Fibroblast of lung (primary cell): ENCODE measurements around the gene TRAF3. TPM values are rescaled to one million over a fixed set of nuclear protein-coding genes. Genes with fewer than 3 reads are reported as not detected.

Experiments used
- DNase-seq, 2 donors: peaks; one replicate each; pipeline versions ENCODE4 v3.0.0 to v3.0.0-alpha.2; 2010; ENCODE audit warnings: low read depth in 2 of 2
- H2AFZ ChIP-seq: 2 replicates; pipeline ENCODE4 v1.5.1; 2012; ENCODE audit warnings: low read length, control low read depth, inconsistent platforms
- H3K27ac ChIP-seq: 2 replicates; pipeline ENCODE4 v1.5.1; 2011; ENCODE audit warnings: low read length, control low read depth; ENCODE audit not compliant: insufficient read depth
- H3K27me3 ChIP-seq: 2 replicates; pipeline ENCODE4 v1.5.1; 2011; ENCODE audit warnings: mild to moderate bottlenecking, low read length; ENCODE audit not compliant: control insufficient read depth, insufficient read depth
- H3K36me3 ChIP-seq: 2 replicates; pipeline ENCODE4 v1.5.1; 2011; ENCODE audit warnings: low read length; ENCODE audit not compliant: control insufficient read depth, insufficient read depth
- H3K4me1 ChIP-seq: 2 replicates; pipeline ENCODE4 v1.5.1; 2011; ENCODE audit warnings: low read length; ENCODE audit not compliant: control insufficient read depth, insufficient read depth; ENCODE audit errors: extremely low read depth
- H3K4me2 ChIP-seq: 2 replicates; pipeline ENCODE4 v1.5.1; 2011; ENCODE audit warnings: low read length, control low read depth; ENCODE audit not compliant: insufficient read depth; ENCODE audit errors: extremely low read depth
- H3K4me3 ChIP-seq, 4 experiments: fragments of 200-600 bp in 1 of 4; sonication (generic) in 1 of 4; replicated peaks in 1 of 4; 2 replicates each; pipeline ENCODE4 v1.5.1; 2011 to 2016; ENCODE audit warnings: low read length in 4 of 4, low read depth in 3 of 4, mild to moderate bottlenecking in 3 of 4, control low read depth in 2 of 4, inconsistent platforms in 1 of 4, mixed read lengths in 1 of 4; ENCODE audit not compliant: insufficient read depth in 1 of 4; ENCODE audit errors: control extremely low read depth in 1 of 4
- H3K79me2 ChIP-seq: 2 replicates; pipeline ENCODE4 v1.5.1; 2012; ENCODE audit warnings: mild to moderate bottlenecking, low read length, inconsistent platforms; ENCODE audit not compliant: control insufficient read depth, insufficient read depth
- H3K9ac ChIP-seq: 2 replicates; pipeline ENCODE4 v1.5.1; 2011; ENCODE audit warnings: mild to moderate bottlenecking, low read length, control low read depth; ENCODE audit not compliant: insufficient read depth
- H3K9me3 ChIP-seq: 2 replicates; pipeline ENCODE4 v1.5.1; 2012; ENCODE audit warnings: low read depth, low read length; ENCODE audit not compliant: control insufficient read depth, insufficient read depth
- H4K20me1 ChIP-seq: 2 replicates; pipeline ENCODE4 v1.5.1; 2011; ENCODE audit warnings: low read length; ENCODE audit not compliant: control insufficient read depth, insufficient read depth; ENCODE audit errors: extremely low read depth
- EZH2 ChIP-seq: IDR thresholded peaks from 2 replicates; pipeline ENCODE4 v1.5.1; 2012; ENCODE audit warnings: low read length, control low read depth, mild to moderate bottlenecking; ENCODE audit errors: missing control alignments
- polyA plus RNA-seq, 2 donors: library from polyadenylated mRNA; depleted of rRNA in 1 of 2; stranded (reverse) in 1 of 2; unstranded in 1 of 2; fragments of >200 nt; gene quantifications; 2 replicates each; pipeline ENCODE4 v1.2.1, GENCODE V29; 2011 to 2012; ENCODE audit warnings: missing spikeins in 1 of 2
- total RNA-seq: library from RNA; depleted of rRNA; stranded (reverse); fragments of >200 nt; gene quantifications from 2 replicates; pipeline ENCODE4 v1.2.1, GENCODE V29; 2014
- TF ChIP-seq, protein P1 (sequence below), 2 donors: IDR thresholded peaks in 1 of 2; conservative IDR thresholded peaks in 1 of 2; 1 replicate in 1 of 2; 2 replicates in 1 of 2; pipeline ENCODE4 v1.5.1; 2011 to 2012; ENCODE audit warnings: low read length in 2 of 2, control low read depth in 1 of 2, inconsistent platforms in 1 of 2, low read depth in 1 of 2, mild to moderate bottlenecking in 1 of 2

TRAF3 gene
- total and polyA plus RNA-seq, 2 donors (not counting 1 experiment from before 2014, with no cell fraction given), result 12.1 to 14.4 TPM

- DNase-seq, result no peak
- Histone ChIP-seq H3K9me3 (no peaks in the 10 kb centered on the region), H2AFZ (no peak overlapping the region)
Observed at GRCh38 chr14:102914474-102915291, 137.4 kb downstream of the TRAF3 start.

GRCh38 chr14:102915292-102916110 is 138.3 kb downstream of the TRAF3 start:
- Histone ChIP-seq H3K27me3 (no peaks in the 10 kb centered on the region), H3K4me3 (no peak overlapping the region), H2AFZ (no peak overlapping the region), H3K4me1 (no peaks in the 10 kb centered on the region), H3K36me3 (no peaks in the 10 kb centered on the region), H3K9ac (no peak overlapping the region), H3K4me2 (no peak overlapping the region), H3K79me2 (no peaks in the 10 kb centered on the region), H3K27ac (no peak overlapping the region), H3K9me3 (no peaks in the 10 kb centered on the region), H4K20me1 (no peaks in the 10 kb centered on the region)
- no peak for DNase-seq
- TF ChIP-seq, protein P1, sequence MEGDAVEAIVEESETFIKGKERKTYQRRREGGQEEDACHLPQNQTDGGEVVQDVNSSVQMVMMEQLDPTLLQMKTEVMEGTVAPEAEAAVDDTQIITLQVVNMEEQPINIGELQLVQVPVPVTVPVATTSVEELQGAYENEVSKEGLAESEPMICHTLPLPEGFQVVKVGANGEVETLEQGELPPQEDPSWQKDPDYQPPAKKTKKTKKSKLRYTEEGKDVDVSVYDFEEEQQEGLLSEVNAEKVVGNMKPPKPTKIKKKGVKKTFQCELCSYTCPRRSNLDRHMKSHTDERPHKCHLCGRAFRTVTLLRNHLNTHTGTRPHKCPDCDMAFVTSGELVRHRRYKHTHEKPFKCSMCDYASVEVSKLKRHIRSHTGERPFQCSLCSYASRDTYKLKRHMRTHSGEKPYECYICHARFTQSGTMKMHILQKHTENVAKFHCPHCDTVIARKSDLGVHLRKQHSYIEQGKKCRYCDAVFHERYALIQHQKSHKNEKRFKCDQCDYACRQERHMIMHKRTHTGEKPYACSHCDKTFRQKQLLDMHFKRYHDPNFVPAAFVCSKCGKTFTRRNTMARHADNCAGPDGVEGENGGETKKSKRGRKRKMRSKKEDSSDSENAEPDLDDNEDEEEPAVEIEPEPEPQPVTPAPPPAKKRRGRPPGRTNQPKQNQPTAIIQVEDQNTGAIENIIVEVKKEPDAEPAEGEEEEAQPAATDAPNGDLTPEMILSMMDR (conservative IDR thresholded peaks at IDR 0.05 in 1 of 2, IDR thresholded peaks at IDR 0.05 in 1 of 2; ENCODE audit: low read depth in 1 of 2, low read length in 2 of 2), result no peak
- TF ChIP-seq EZH2, result no peak

More at GRCh38 chr14:102914474-102915291, 137.4 kb downstream of the TRAF3 start:
- Histone ChIP-seq H3K9ac (no peak overlapping the region), H3K27ac (no peak overlapping the region), H3K4me1 (no peaks in the 10 kb centered on the region), H3K4me2 (no peak overlapping the region), H3K36me3 (no peaks in the 10 kb centered on the region), H3K4me3 (no peak overlapping the region), H3K27me3 (no peaks in the 10 kb centered on the region), H3K79me2 (no peaks in the 10 kb centered on the region), H4K20me1 (no peaks in the 10 kb centered on the region)
- TF ChIP-seq EZH2, result no peak
- TF ChIP-seq, protein P1 (conservative IDR thresholded peaks at IDR 0.05 in 1 of 2, IDR thresholded peaks at IDR 0.05 in 1 of 2; ENCODE audit: low read depth in 1 of 2, low read length in 2 of 2), result no peak

GRCh38 chr14:102916347-102917055 is 139.3 kb downstream of the TRAF3 start:
- Histone ChIP-seq H2AFZ (no peak overlapping the region), H3K4me2 (no peak overlapping the region), H3K27me3 (peaks cover 5% of the 10 kb centered on the region), H3K9me3 (no peaks in the 10 kb centered on the region), H3K36me3 (no peaks in the 10 kb centered on the region), H3K9ac (no peak overlapping the region), H3K4me1 (no peaks in the 10 kb centered on the region), H3K4me3 (no peak overlapping the region), H3K79me2 (no peaks in the 10 kb centered on the region), H3K27ac (no peak overlapping the region), H4K20me1 (no peaks in the 10 kb centered on the region)
- TF ChIP-seq, protein P1 (conservative IDR thresholded peaks at IDR 0.05 in 1 of 2, IDR thresholded peaks at IDR 0.05 in 1 of 2; ENCODE audit: low read depth in 1 of 2, low read length in 2 of 2), result no peak
- TF ChIP-seq EZH2, result no peak
- DNase-seq, result no peak
